Measurements from ENCODE around the gene PPP2CA.

Gene PPP2CA

DNA sequence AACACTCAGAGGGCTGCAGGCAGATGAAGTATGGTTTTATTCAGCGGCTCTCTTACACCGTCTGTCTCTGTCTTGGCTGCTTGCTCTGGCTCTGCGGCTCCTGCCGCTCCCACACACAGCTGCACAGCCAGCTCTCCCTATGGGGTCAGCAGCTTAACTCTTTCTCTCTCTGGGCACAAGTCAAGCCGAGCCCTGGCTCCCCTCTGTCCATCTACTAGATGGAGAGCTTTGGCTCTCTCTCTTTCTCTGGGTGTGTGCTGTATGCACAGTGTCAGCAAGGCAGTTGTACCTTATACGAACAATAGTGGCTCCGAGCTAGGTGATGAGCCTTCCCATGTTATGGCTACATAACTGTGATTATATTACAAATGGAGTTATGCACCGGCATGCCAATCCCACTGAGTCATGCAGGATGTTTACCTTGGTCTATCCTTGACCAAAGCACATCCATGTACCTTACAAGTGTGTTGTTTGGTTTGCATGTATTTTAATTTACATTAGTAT is 19.3 kb upstream of the PPP2CA start:
- H3K4me1 ChIP-seq (ENCODE audit: control insufficient read depth in 2 of 2, insufficient read depth in 2 of 2, low read length in 2 of 2), result no peaks in the 10 kb centered on the region

DNA sequence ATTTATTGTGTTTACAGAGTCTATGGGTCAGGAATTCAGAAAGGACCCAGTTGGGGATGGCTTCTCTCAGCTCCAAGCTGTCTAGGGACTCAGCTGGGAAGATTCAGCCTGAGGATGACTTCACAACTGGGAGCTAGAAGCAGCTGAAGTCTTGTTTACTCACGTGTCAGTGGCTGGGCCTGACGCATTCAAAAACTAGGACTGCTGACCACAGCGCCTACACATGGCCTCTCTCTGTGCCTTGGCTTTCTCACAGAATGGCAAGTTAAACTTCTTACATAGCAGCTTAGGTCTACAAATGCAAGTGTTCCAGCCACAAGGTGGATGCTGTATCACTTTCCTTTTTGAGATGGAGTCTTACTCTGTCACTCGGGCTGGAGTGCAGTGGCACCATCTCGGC is 16.3 kb upstream of the PPP2CA start:
- Histone ChIP-seq H3K27ac (ENCODE audit: low read depth in 2 of 2, low read length in 2 of 2) (no peak overlapping the region), H3K9me3 (ENCODE audit: control insufficient read depth in 2 of 2, low read length in 2 of 2) (no peaks in the 10 kb centered on the region), H3K4me3 (ENCODE audit: low read length in 2 of 2) (no peak overlapping the region), H3K27me3 (ENCODE audit: control insufficient read depth in 2 of 2, insufficient read depth in 2 of 2, low read length in 2 of 2) (no peaks in the 10 kb centered on the region), H3K36me3 (ENCODE audit: control insufficient read depth in 2 of 2, insufficient read depth in 2 of 2, low read length in 2 of 2) (no peaks in the 10 kb centered on the region), H3K9ac (ENCODE audit: low read depth in 1 of 2, low read length in 2 of 2) (no peak overlapping the region), H3K4me1 (ENCODE audit: control insufficient read depth in 2 of 2, insufficient read depth in 2 of 2, low read length in 2 of 2) (no peaks in the 10 kb centered on the region)

More for the DNA sequence above, 19.3 kb upstream of the PPP2CA start:
- Histone ChIP-seq H3K36me3 (ENCODE audit: control insufficient read depth in 2 of 2, insufficient read depth in 2 of 2, low read length in 2 of 2) (no peaks in the 10 kb centered on the region), H3K27ac (ENCODE audit: low read depth in 2 of 2, low read length in 2 of 2) (no peak overlapping the region), H3K9ac (ENCODE audit: low read depth in 1 of 2, low read length in 2 of 2) (no peak overlapping the region), H3K9me3 (ENCODE audit: control insufficient read depth in 2 of 2, low read length in 2 of 2) (no peaks in the 10 kb centered on the region), H3K4me3 (ENCODE audit: low read length in 2 of 2) (no peak overlapping the region), H3K27me3 (ENCODE audit: control insufficient read depth in 2 of 2, insufficient read depth in 2 of 2, low read length in 2 of 2) (no peaks in the 10 kb centered on the region)

- H3K4me1 ChIP-seq (ENCODE audit: control insufficient read depth in 2 of 2, insufficient read depth in 2 of 2, low read length in 2 of 2), result no peaks in the 10 kb centered on the region
- no peaks in the 10 kb centered on the region for H3K36me3 ChIP-seq (ENCODE audit: control insufficient read depth in 2 of 2, insufficient read depth in 2 of 2, low read length in 2 of 2)
- no peak overlapping the region for H3K4me3 ChIP-seq (ENCODE audit: low read length in 2 of 2)
- peak overlapping the region in 1 of 2 donors; percentile 2 for H3K9ac ChIP-seq (ENCODE audit: low read depth in 1 of 2, low read length in 2 of 2)
- no peaks in the 10 kb centered on the region for H3K9me3 ChIP-seq (ENCODE audit: control insufficient read depth in 2 of 2, low read length in 2 of 2)
- H3K27me3 ChIP-seq (ENCODE audit: control insufficient read depth in 2 of 2, insufficient read depth in 2 of 2, low read length in 2 of 2), result no peaks in the 10 kb centered on the region
- H3K27ac ChIP-seq (ENCODE audit: low read depth in 2 of 2, low read length in 2 of 2), result no peak overlapping the region
Observed at GRCh38 chr5:134240421-134240962, 14.6 kb upstream of the PPP2CA start.

- no peak overlapping the region for H3K9ac ChIP-seq (ENCODE audit: low read depth in 1 of 2, low read length in 2 of 2)
- H3K9me3 ChIP-seq (ENCODE audit: control insufficient read depth in 2 of 2, low read length in 2 of 2), result no peaks in the 10 kb centered on the region
- H3K27ac ChIP-seq (ENCODE audit: low read depth in 2 of 2, low read length in 2 of 2), result no peak overlapping the region
- H3K36me3 ChIP-seq (ENCODE audit: control insufficient read depth in 2 of 2, insufficient read depth in 2 of 2, low read length in 2 of 2), result no peaks in the 10 kb centered on the region
- no peaks in the 10 kb centered on the region for H3K27me3 ChIP-seq (ENCODE audit: control insufficient read depth in 2 of 2, insufficient read depth in 2 of 2, low read length in 2 of 2)
- no peak overlapping the region for H3K4me3 ChIP-seq (ENCODE audit: low read length in 2 of 2)
- no peaks in the 10 kb centered on the region for H3K4me1 ChIP-seq (ENCODE audit: control insufficient read depth in 2 of 2, insufficient read depth in 2 of 2, low read length in 2 of 2)
Observed at GRCh38 chr5:134236820-134237219, 10.9 kb upstream of the PPP2CA start.

DNA sequence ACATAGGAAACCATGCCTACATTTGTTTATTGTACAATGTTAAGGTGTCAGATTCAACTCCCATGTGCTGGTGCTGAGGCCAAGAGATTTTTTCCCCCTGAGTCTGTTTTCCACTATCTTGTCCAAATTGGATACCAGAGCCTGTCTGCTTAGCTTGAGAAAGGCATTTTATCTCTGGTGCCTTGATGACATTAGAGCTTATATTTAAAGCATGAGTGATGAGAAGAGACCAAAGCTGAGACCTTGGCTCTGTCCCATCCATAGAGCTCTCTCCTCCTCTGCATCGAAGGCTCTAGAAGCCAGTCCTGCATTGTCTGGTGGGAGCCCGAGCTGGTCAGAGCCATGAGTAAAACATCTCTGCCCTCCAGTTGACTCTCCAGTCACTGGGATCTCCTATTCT is 10.4 kb upstream of the PPP2CA start:
- H3K9me3 ChIP-seq (ENCODE audit: control insufficient read depth in 2 of 2, low read length in 2 of 2), result no peaks in the 10 kb centered on the region
- no peaks in the 10 kb centered on the region for H3K36me3 ChIP-seq (ENCODE audit: control insufficient read depth in 2 of 2, insufficient read depth in 2 of 2, low read length in 2 of 2)
- no peaks in the 10 kb centered on the region for H3K27me3 ChIP-seq (ENCODE audit: control insufficient read depth in 2 of 2, insufficient read depth in 2 of 2, low read length in 2 of 2)
- no peak overlapping the region for H3K9ac ChIP-seq (ENCODE audit: low read depth in 1 of 2, low read length in 2 of 2)
- no peaks in the 10 kb centered on the region for H3K4me1 ChIP-seq (ENCODE audit: control insufficient read depth in 2 of 2, insufficient read depth in 2 of 2, low read length in 2 of 2)
- no peak overlapping the region for H3K27ac ChIP-seq (ENCODE audit: low read depth in 2 of 2, low read length in 2 of 2)
- no peak overlapping the region for H3K4me3 ChIP-seq (ENCODE audit: low read length in 2 of 2)

GRCh38 chr5:134228624-134229023 is 2.8 kb upstream of the PPP2CA start:
- Histone ChIP-seq H3K27ac (ENCODE audit: low read depth in 2 of 2, low read length in 2 of 2) (no peak overlapping the region), H3K9me3 (ENCODE audit: control insufficient read depth in 2 of 2, low read length in 2 of 2) (no peaks in the 10 kb centered on the region), H3K36me3 (ENCODE audit: control insufficient read depth in 2 of 2, insufficient read depth in 2 of 2, low read length in 2 of 2) (no peaks in the 10 kb centered on the region), H3K4me3 (ENCODE audit: low read length in 2 of 2) (no peak overlapping the region), H3K9ac (ENCODE audit: low read depth in 1 of 2, low read length in 2 of 2) (no peak overlapping the region), H3K27me3 (ENCODE audit: control insufficient read depth in 2 of 2, insufficient read depth in 2 of 2, low read length in 2 of 2) (no peaks in the 10 kb centered on the region), H3K4me1 (ENCODE audit: control insufficient read depth in 2 of 2, insufficient read depth in 2 of 2, low read length in 2 of 2) (peaks cover 3 to 20% of the 10 kb centered on the region in 2 donors)

- Histone ChIP-seq H3K36me3 (ENCODE audit: control insufficient read depth in 2 of 2, insufficient read depth in 2 of 2, low read length in 2 of 2) (no peaks in the 10 kb centered on the region), H3K27ac (ENCODE audit: low read depth in 2 of 2, low read length in 2 of 2) (peak overlapping the region in 1 of 2 donors; percentile 100), H3K27me3 (ENCODE audit: control insufficient read depth in 2 of 2, insufficient read depth in 2 of 2, low read length in 2 of 2) (no peaks in the 10 kb centered on the region), H3K4me1 (ENCODE audit: control insufficient read depth in 2 of 2, insufficient read depth in 2 of 2, low read length in 2 of 2) (peaks cover 3 to 24% of the 10 kb centered on the region in 2 donors), H3K9me3 (ENCODE audit: control insufficient read depth in 2 of 2, low read length in 2 of 2) (no peaks in the 10 kb centered on the region), H3K9ac (ENCODE audit: low read depth in 1 of 2, low read length in 2 of 2) (peak overlapping the region in 1 of 2 donors; percentile 100), H3K4me3 (ENCODE audit: low read length in 2 of 2) (no peak overlapping the region)
Observed at GRCh38 chr5:134227776-134228175, 1.9 kb upstream of the PPP2CA start.

DNA sequence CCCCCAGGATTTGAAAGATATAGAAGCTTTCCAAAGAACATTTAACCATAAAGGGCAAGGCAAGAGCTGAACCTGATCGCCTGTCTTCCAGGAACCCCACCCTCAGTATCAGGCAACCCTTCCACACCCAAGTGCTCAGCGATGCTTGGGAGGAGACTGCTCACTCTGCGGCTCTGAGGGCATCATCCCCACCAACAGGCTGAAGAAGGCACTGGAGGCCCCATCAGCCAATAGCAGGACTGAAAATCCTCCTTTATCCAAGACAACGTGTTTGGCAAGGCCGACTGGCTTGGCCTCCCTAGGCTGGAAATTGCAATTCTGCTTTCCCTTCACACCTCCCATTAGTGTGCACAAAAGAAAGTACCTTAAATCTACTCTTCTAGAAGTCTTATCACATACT is 1.4 kb upstream of the PPP2CA start:
- Histone ChIP-seq H3K9ac (ENCODE audit: low read depth in 1 of 2, low read length in 2 of 2) (peak overlapping the region; percentile 98 to 100), H3K36me3 (ENCODE audit: control insufficient read depth in 2 of 2, insufficient read depth in 2 of 2, low read length in 2 of 2) (no peaks in the 10 kb centered on the region), H3K4me3 (ENCODE audit: low read length in 2 of 2) (peak overlapping the region; percentile 90 to 95), H3K9me3 (ENCODE audit: control insufficient read depth in 2 of 2, low read length in 2 of 2) (no peaks in the 10 kb centered on the region), H3K27ac (ENCODE audit: low read depth in 2 of 2, low read length in 2 of 2) (peak overlapping the region; percentile 100), H3K27me3 (ENCODE audit: control insufficient read depth in 2 of 2, insufficient read depth in 2 of 2, low read length in 2 of 2) (no peaks in the 10 kb centered on the region), H3K4me1 (ENCODE audit: control insufficient read depth in 2 of 2, insufficient read depth in 2 of 2, low read length in 2 of 2) (peaks cover 3 to 24% of the 10 kb centered on the region in 2 donors)

GRCh38 chr5:134226441-134227192 is 744 bp upstream of the PPP2CA start:
- H3K9ac ChIP-seq (ENCODE audit: low read depth in 1 of 2, low read length in 2 of 2), result peak overlapping the region; percentile 98 to 100
- peaks cover 3 to 27% of the 10 kb centered on the region in 2 donors for H3K4me1 ChIP-seq (ENCODE audit: control insufficient read depth in 2 of 2, insufficient read depth in 2 of 2, low read length in 2 of 2)
- no peaks in the 10 kb centered on the region for H3K9me3 ChIP-seq (ENCODE audit: control insufficient read depth in 2 of 2, low read length in 2 of 2)
- no peaks in the 10 kb centered on the region for H3K36me3 ChIP-seq (ENCODE audit: control insufficient read depth in 2 of 2, insufficient read depth in 2 of 2, low read length in 2 of 2)
- peak overlapping the region; percentile 90 to 95 for H3K4me3 ChIP-seq (ENCODE audit: low read length in 2 of 2)
- no peaks in the 10 kb centered on the region for H3K27me3 ChIP-seq (ENCODE audit: control insufficient read depth in 2 of 2, insufficient read depth in 2 of 2, low read length in 2 of 2)
- peak overlapping the region; percentile 100 for H3K27ac ChIP-seq (ENCODE audit: low read depth in 2 of 2, low read length in 2 of 2)

GRCh38 chr5:134224888-134225779 is 739 bp downstream of the PPP2CA start:
- Histone ChIP-seq H3K4me3 (ENCODE audit: low read length in 2 of 2) (peak overlapping the region; percentile 90 to 95), H3K27ac (ENCODE audit: low read depth in 2 of 2, low read length in 2 of 2) (peak overlapping the region; percentile 100), H3K4me1 (ENCODE audit: control insufficient read depth in 2 of 2, insufficient read depth in 2 of 2, low read length in 2 of 2) (peaks cover 3 to 27% of the 10 kb centered on the region in 2 donors), H3K36me3 (ENCODE audit: control insufficient read depth in 2 of 2, insufficient read depth in 2 of 2, low read length in 2 of 2) (peaks cover 2 to 3% of the 10 kb centered on the region in 2 donors), H3K9ac (ENCODE audit: low read depth in 1 of 2, low read length in 2 of 2) (peak overlapping the region; percentile 98 to 100), H3K9me3 (ENCODE audit: control insufficient read depth in 2 of 2, low read length in 2 of 2) (no peaks in the 10 kb centered on the region), H3K27me3 (ENCODE audit: control insufficient read depth in 2 of 2, insufficient read depth in 2 of 2, low read length in 2 of 2) (no peaks in the 10 kb centered on the region)

All from mucosa of rectum (tissue), 2 donors.